HG03520 (cell line): ENCODE measurements around the gene COG5.

ENCODE experiments used
- ATAC-seq: cut with Tn5 transposase; IDR thresholded peaks from one replicate; pipeline ENCODE4 v1.9.1; 2021; ENCODE audit warnings: mild to moderate bottlenecking, moderate library complexity; ENCODE audit not compliant: unreplicated experiment

The COG5 gene

GRCh38 chr7:107396990-107397389, 166.7 kb downstream of the COG5 start:
- no peak for ATAC-seq

GRCh38 chr7:107396081-107396480, 167.6 kb downstream of the COG5 start:
- ATAC-seq = no peak

- ATAC-seq = no peak
Measured at GRCh38 chr7:107394831-107395230, 168.9 kb downstream of the COG5 start.

GRCh38 chr7:107394276-107394675, 169.4 kb downstream of the COG5 start:
- no peak for ATAC-seq

GRCh38 chr7:107392830-107393229, 170.9 kb downstream of the COG5 start:
- no peak for ATAC-seq

- no peak for ATAC-seq
Measured at GRCh38 chr7:107390916-107391315, 172.8 kb downstream of the COG5 start.

- ATAC-seq = no peak
Measured at GRCh38 chr7:107388604-107389003, 175.1 kb downstream of the COG5 start.

- no peak for ATAC-seq
Measured at GRCh38 chr7:107387573-107388219, 176.0 kb downstream of the COG5 start.

GRCh38 chr7:107387128-107387527, 176.6 kb downstream of the COG5 start:
- no peak for ATAC-seq

GRCh38 chr7:107386548-107387102, 177.1 kb downstream of the COG5 start:
- ATAC-seq = no peak

GRCh38 chr7:107384025-107384424, 179.7 kb downstream of the COG5 start:
- ATAC-seq = no peak

- ATAC-seq = no peak
Measured at GRCh38 chr7:107383203-107383602, 180.5 kb downstream of the COG5 start.

- ATAC-seq = no peak
Measured at GRCh38 chr7:107381453-107381852, 182.3 kb downstream of the COG5 start.

GRCh38 chr7:107373354-107373753, 190.4 kb downstream of the COG5 start:
- ATAC-seq = no peak

- ATAC-seq = no peak
Measured at GRCh38 chr7:107372298-107372697, 191.4 kb downstream of the COG5 start.

GRCh38 chr7:107370816-107371215, 192.9 kb downstream of the COG5 start:
- no peak for ATAC-seq

GRCh38 chr7:107364787-107365186, 198.9 kb downstream of the COG5 start:
- no peak for ATAC-seq

- no peak for ATAC-seq
Measured at GRCh38 chr7:107359520-107360316, 204.0 kb downstream of the COG5 start.

GRCh38 chr7:107355616-107356015, 208.1 kb downstream of the COG5 start:
- ATAC-seq = no peak

- no peak for ATAC-seq
Measured at GRCh38 chr7:107354640-107355039, 209.1 kb downstream of the COG5 start.

- no peak for ATAC-seq
Measured at GRCh38 chr7:107353701-107354100, 210.0 kb downstream of the COG5 start.

- no peak for ATAC-seq
Measured at GRCh38 chr7:107345898-107346297, 217.8 kb downstream of the COG5 start.
